Left colon (tissue), 2 donors: ENCODE data around the gene TMEM185A. TPM values are rescaled to one million over a fixed set of nuclear protein-coding genes. Genes with fewer than 3 reads are reported as not detected.
"Not testable (repeated sequence)": the region's sequence is repeated elsewhere in the genome, so short reads cannot be mapped to it uniquely, and the experiment has no call there.

Source experiments
- ATAC-seq: fragments of 200-7000 bp; cut with Tn5 transposase; one replicate; pipeline ENCODE4 v1.9.1; 2020; ENCODE audit warnings: mild to moderate bottlenecking, moderate library complexity
- DNase-seq, 2 donors: peaks; one replicate each; pipeline ENCODE4 v3.0.0-alpha.2; 2020
- intact Hi-C, 2 donors: fragments of 100-400 bp; cut with DNase I in 1 of 2; cut with micrococcal nuclease in 1 of 2; formaldehyde crosslinking; loops; one replicate each; pipeline versions ENCODE4 v1.11.2 to v1.14.0; 2022; cut with DNase I, micrococcal nuclease
- long read RNA-seq: library from polyadenylated mRNA; unstranded; transcript quantifications from one replicate; pipeline ENCODE4 v2.0.0, GENCODE V29; 2021
- total RNA-seq, 2 donors: library from RNA; stranded (reverse); fragmentation: NEBNext Ultra II Directional; extraction: Animal tissue kit (Norgen Biotek cat#: 25700); gene quantifications; one replicate each; pipeline ENCODE4 v1.2.1, GENCODE V29; 2021
- donor health status: DM: no; HTN: no; CAD: no.
- donor health status: DM: yes; HTN: yes; CAD: no.

Gene TMEM185A
- total RNA-seq: 10 to 100 TPM; 19.8 to 22.1 TPM
- long read RNA-seq, partial matches to known transcripts: 1 of 10 reads
- long read RNA-seq, other reads (novel, unspliced or antisense): 4 of 10 reads

GRCh38 chrX:149631234-149632165 is at the start of gene TMEM185A:
TMEM185A (minus strand) TSS chrX:149631792; CDS start chrX:149631580, 212 bp downstream.
- ATAC-seq (peak; percentile 92), DNase-seq (peak; percentile 69 to 82)
- intact Hi-C loops: no loop called here

- ATAC-seq (no peak), DNase-seq (no peak)
- intact Hi-C loops: no loop called here
These were observed 49.6 kb upstream of the TMEM185A start for GRCh38 chrX:149681182-149681581.

- DNase-seq, intact Hi-C loops: not testable (repeated sequence)
- peak; percentile 23 for ATAC-seq
These were observed 47.6 kb upstream of the TMEM185A start for GRCh38 chrX:149679164-149679678.

GRCh38 chrX:149675554-149675953 is 44.0 kb upstream of the TMEM185A start:
- DNase-seq, intact Hi-C loops, ATAC-seq: not testable (repeated sequence)

GRCh38 chrX:149675088-149675487 is 43.5 kb upstream of the TMEM185A start:
- DNase-seq, intact Hi-C loops, ATAC-seq: not testable (repeated sequence)

- DNase-seq, intact Hi-C loops: not testable (repeated sequence)
- peak; percentile 44 for ATAC-seq
These were observed 29.0 kb upstream of the TMEM185A start for GRCh38 chrX:149660613-149661012.

- DNase-seq, intact Hi-C loops: not testable (repeated sequence)
- ATAC-seq: peak; percentile 95
These were observed 24.8 kb upstream of the TMEM185A start for GRCh38 chrX:149656260-149656884.

GRCh38 chrX:149652232-149652981 is 20.8 kb upstream of the TMEM185A start:
- intact Hi-C loops: no loop called here
- DNase-seq (no peak), ATAC-seq (no peak)

- intact Hi-C loops: no loop called here
- ATAC-seq (no peak), DNase-seq (no peak)
These were observed 18.6 kb upstream of the TMEM185A start for GRCh38 chrX:149650162-149650561.

- ATAC-seq (no peak), DNase-seq (no peak)
- intact Hi-C loops: no loop called here
These were observed 17.3 kb upstream of the TMEM185A start for GRCh38 chrX:149648932-149649331.

GRCh38 chrX:149647505-149647904 is 15.9 kb upstream of the TMEM185A start:
- ATAC-seq: no peak
- intact Hi-C loops: no loop called here
- no peak for DNase-seq

- ATAC-seq (no peak), DNase-seq (no peak)
- intact Hi-C loops: no loop called here
These were observed 11.9 kb upstream of the TMEM185A start for GRCh38 chrX:149643496-149643895.

- DNase-seq (no peak), ATAC-seq (no peak)
- intact Hi-C loops: no loop called here
These were observed 10.2 kb upstream of the TMEM185A start for GRCh38 chrX:149641835-149642234.

GRCh38 chrX:149641432-149641831 is 9.8 kb upstream of the TMEM185A start:
- no peak for ATAC-seq
- no peak for DNase-seq
- intact Hi-C loops: no loop called here

GRCh38 chrX:149639568-149639967 is 8.0 kb upstream of the TMEM185A start:
- ATAC-seq: no peak
- no peak for DNase-seq
- intact Hi-C loops: no loop called here

GRCh38 chrX:149638860-149639259 is 7.3 kb upstream of the TMEM185A start:
- ATAC-seq: no peak

GRCh38 chrX:149633511-149633910 is 1.9 kb upstream of the TMEM185A start:
- ATAC-seq (no peak), DNase-seq (no peak)
- intact Hi-C loops: no loop called here

More at GRCh38 chrX:149638860-149639259, 7.3 kb upstream of the TMEM185A start:
- DNase-seq: no peak
- intact Hi-C loops: no loop called here

- ATAC-seq (peak; percentile 75), DNase-seq (peak in 1 of 2 donors; percentile 22)
These were observed 835 bp downstream of the TMEM185A start for GRCh38 chrX:149630681-149631233.

More at GRCh38 chrX:149630681-149631233, 835 bp downstream of the TMEM185A start:
- intact Hi-C loops: no loop called here
